PFSK-1 (cell line): ENCODE data around the gene BFSP2.

Experiments used
- POLR2AphosphoS5 ChIP-seq: IDR thresholded peaks from 2 replicates; pipeline ENCODE4 v1.6.1; 2012; ENCODE audit warnings: low read depth, mild to moderate bottlenecking, control low read depth, low read length, moderate library complexity
- SIN3A ChIP-seq: IDR thresholded peaks from 2 replicates; pipeline ENCODE4 v1.6.1; 2012; ENCODE audit warnings: mild to moderate bottlenecking, low read length, moderate library complexity, borderline replicate concordance; ENCODE audit not compliant: insufficient read depth
- TAF1 ChIP-seq: IDR thresholded peaks from 2 replicates; pipeline ENCODE4 v1.6.1; 2012; ENCODE audit warnings: low read length, control low read depth, borderline replicate concordance; ENCODE audit not compliant: insufficient read depth
- TF ChIP-seq, protein P1 (sequence below), 2 experiments: IDR thresholded peaks; 2 replicates each; pipeline versions ENCODE4 v1.6.1 to v1.8.0; 2011 to 2012; ENCODE audit warnings: low read depth in 2 of 2, low read length in 2 of 2, control low read depth in 1 of 2, inconsistent platforms in 1 of 2, mild to moderate bottlenecking in 1 of 2, moderate library complexity in 1 of 2; ENCODE audit not compliant: insufficient read depth in 1 of 2

GRCh38 chr3:133384331-133385027 lies 15.4 kb upstream of the BFSP2 start:
- TF ChIP-seq POLR2AphosphoS5 (no peak), SIN3A (no peak), TAF1 (no peak)
- TF ChIP-seq, protein P1, sequence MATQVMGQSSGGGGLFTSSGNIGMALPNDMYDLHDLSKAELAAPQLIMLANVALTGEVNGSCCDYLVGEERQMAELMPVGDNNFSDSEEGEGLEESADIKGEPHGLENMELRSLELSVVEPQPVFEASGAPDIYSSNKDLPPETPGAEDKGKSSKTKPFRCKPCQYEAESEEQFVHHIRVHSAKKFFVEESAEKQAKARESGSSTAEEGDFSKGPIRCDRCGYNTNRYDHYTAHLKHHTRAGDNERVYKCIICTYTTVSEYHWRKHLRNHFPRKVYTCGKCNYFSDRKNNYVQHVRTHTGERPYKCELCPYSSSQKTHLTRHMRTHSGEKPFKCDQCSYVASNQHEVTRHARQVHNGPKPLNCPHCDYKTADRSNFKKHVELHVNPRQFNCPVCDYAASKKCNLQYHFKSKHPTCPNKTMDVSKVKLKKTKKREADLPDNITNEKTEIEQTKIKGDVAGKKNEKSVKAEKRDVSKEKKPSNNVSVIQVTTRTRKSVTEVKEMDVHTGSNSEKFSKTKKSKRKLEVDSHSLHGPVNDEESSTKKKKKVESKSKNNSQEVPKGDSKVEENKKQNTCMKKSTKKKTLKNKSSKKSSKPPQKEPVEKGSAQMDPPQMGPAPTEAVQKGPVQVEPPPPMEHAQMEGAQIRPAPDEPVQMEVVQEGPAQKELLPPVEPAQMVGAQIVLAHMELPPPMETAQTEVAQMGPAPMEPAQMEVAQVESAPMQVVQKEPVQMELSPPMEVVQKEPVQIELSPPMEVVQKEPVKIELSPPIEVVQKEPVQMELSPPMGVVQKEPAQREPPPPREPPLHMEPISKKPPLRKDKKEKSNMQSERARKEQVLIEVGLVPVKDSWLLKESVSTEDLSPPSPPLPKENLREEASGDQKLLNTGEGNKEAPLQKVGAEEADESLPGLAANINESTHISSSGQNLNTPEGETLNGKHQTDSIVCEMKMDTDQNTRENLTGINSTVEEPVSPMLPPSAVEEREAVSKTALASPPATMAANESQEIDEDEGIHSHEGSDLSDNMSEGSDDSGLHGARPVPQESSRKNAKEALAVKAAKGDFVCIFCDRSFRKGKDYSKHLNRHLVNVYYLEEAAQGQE (IDR thresholded peaks at IDR 0.05; ENCODE audit: insufficient read depth in 1 of 2, low read depth in 2 of 2, low read length in 2 of 2) = no peak
